ENCODE results near the gene BMAL2.

The BMAL2 gene, protein sequence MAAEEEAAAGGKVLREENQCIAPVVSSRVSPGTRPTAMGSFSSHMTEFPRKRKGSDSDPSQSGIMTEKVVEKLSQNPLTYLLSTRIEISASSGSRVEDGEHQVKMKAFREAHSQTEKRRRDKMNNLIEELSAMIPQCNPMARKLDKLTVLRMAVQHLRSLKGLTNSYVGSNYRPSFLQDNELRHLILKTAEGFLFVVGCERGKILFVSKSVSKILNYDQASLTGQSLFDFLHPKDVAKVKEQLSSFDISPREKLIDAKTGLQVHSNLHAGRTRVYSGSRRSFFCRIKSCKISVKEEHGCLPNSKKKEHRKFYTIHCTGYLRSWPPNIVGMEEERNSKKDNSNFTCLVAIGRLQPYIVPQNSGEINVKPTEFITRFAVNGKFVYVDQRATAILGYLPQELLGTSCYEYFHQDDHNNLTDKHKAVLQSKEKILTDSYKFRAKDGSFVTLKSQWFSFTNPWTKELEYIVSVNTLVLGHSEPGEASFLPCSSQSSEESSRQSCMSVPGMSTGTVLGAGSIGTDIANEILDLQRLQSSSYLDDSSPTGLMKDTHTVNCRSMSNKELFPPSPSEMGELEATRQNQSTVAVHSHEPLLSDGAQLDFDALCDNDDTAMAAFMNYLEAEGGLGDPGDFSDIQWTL

DNA sequence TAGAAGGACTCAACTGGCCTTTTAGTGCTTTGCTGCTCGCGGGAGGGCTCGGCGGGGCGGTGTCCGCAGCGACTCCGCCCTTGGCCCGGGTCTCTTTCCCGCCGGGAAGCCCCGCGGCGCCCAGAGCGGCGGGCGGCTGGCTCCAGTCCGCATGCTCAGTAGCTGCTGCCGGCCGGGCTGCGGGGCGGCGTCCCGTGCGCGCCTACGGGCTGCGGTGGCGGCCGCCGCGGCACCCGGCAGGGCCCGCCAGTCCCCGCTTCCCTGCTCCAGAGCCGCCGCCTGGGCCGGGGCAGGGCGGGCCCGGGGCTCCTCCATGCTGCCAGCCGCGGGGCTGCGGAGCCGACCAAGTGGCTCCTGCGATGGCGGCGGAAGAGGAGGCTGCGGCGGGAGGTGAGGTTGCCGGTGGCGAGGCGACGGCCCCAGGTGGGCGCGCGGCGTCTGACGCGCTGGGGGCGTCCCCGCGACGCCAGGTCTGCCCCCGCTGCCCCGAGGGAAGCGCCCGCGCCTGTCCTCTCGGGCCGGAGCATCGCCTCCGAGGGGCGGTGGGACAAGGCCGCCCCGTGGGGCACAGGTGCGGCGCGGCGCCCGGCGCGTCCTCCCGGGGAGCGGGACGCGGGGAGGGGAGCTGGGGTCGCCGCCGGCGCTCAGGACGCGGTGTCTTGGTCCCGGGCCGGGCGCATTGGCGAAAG is at the start of gene BMAL2:
TSS of gene BMAL2 (plus strand) at position 123 of the 689 bp plus-strand sequence. CDS start at position 360, 237 bp downstream.
- H3K27ac ChIP-seq (ENCODE audit: low read depth, low read length) = no peak within 1 kb of the TSS
- H3K27me3 ChIP-seq (ENCODE audit: control insufficient read depth, insufficient read depth, low read length) = peaks cover 38% of the 10 kb centered on the region
- peak within 1 kb of the TSS; percentile 70 for H3K9ac ChIP-seq (ENCODE audit: low read length)
- no peaks in the 10 kb centered on the region for H3K36me3 ChIP-seq (ENCODE audit: control insufficient read depth, insufficient read depth, low read length)
- peak within 1 kb of the TSS; percentile 64 for H3K4me3 ChIP-seq (ENCODE audit: low read depth, low read length)
- H3K9me3 ChIP-seq (ENCODE audit: control insufficient read depth, insufficient read depth, low read depth, low read length) = no peaks in the 10 kb centered on the region
- H3K4me1 ChIP-seq (ENCODE audit: control insufficient read depth, insufficient read depth, low read length) = peaks cover 14% of the 10 kb centered on the region

DNA sequence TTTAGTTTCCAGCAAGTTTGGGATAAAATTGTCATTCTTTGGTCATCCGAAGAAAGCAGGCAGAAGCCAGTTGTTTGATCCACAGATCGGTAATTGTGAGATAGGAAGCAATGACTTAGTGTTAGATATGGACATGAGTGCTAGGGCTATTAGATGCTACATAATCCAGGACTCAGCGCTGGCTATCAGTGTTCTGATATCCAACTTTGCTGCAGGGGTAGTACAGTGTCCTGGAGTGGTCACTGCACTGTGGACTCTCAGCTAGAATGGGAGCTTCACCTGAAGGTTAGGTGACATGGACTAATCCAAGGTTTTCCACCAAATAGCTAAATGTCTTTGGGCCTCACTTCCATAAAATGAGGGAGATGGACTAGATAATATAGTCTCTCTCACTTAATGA is 48.6 kb upstream of the BMAL2 start:
- Histone ChIP-seq H3K27ac (ENCODE audit: low read depth, low read length) (no peak overlapping the region), H3K9me3 (ENCODE audit: control insufficient read depth, insufficient read depth, low read depth, low read length) (no peaks in the 10 kb centered on the region), H3K9ac (ENCODE audit: low read length) (no peak overlapping the region), H3K4me3 (ENCODE audit: low read depth, low read length) (no peak overlapping the region), H3K27me3 (ENCODE audit: control insufficient read depth, insufficient read depth, low read length) (no peaks in the 10 kb centered on the region), H3K36me3 (ENCODE audit: control insufficient read depth, insufficient read depth, low read length) (no peaks in the 10 kb centered on the region), H3K4me1 (ENCODE audit: control insufficient read depth, insufficient read depth, low read length) (peaks cover 12% of the 10 kb centered on the region; the same call in 1 of the 2 replicates)

DNA sequence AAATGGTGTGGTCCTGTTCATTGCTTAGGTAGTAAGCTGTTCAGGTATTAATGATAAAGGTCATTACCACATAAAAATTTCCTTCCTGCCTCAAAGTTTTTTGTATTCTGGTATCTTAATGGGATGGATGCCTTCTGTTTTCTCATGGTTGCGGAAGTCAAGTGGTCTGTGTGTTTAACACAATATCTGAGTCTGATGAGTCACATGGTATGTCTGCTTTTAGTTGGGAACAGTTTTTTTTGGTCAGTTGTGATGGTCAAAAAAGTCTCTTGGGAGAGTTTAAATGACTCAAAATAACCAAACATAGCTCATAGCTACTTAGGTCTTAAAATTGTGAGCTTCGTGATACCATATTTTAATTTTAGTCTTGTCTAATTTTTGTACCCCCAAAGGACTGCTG is 47.9 kb upstream of the BMAL2 start:
- Histone ChIP-seq H3K27me3 (ENCODE audit: control insufficient read depth, insufficient read depth, low read length) (no peaks in the 10 kb centered on the region), H3K9ac (ENCODE audit: low read length) (no peak overlapping the region), H3K4me1 (ENCODE audit: control insufficient read depth, insufficient read depth, low read length) (peaks cover 15% of the 10 kb centered on the region; the same call in 1 of the 2 replicates), H3K4me3 (ENCODE audit: low read depth, low read length) (no peak overlapping the region), H3K27ac (ENCODE audit: low read depth, low read length) (no peak overlapping the region), H3K36me3 (ENCODE audit: control insufficient read depth, insufficient read depth, low read length) (no peaks in the 10 kb centered on the region), H3K9me3 (ENCODE audit: control insufficient read depth, insufficient read depth, low read depth, low read length) (no peaks in the 10 kb centered on the region)

DNA sequence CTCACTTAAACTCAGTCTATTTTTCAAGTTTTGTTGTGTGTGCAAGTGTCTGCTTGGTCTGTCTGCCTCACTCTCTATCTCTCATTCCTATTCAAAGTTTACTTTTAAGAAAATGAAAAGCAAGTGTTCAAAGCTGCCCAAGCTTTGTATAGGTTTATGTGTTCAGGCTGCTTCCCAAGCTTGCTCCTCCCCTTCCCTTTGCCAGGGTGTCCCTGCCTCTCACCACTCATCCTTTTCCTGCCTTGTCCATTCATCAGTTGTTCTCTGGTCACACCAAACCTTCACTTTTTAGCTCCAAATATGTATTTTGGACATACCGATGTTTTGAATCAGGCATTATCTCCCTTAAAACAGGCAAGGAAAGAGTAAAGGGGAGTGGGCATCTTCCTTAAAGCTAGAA is 47.2 kb upstream of the BMAL2 start:
- Histone ChIP-seq H3K27ac (ENCODE audit: low read depth, low read length) (no peak overlapping the region), H3K9me3 (ENCODE audit: control insufficient read depth, insufficient read depth, low read depth, low read length) (no peaks in the 10 kb centered on the region), H3K36me3 (ENCODE audit: control insufficient read depth, insufficient read depth, low read length) (no peaks in the 10 kb centered on the region), H3K27me3 (ENCODE audit: control insufficient read depth, insufficient read depth, low read length) (no peaks in the 10 kb centered on the region), H3K4me1 (ENCODE audit: control insufficient read depth, insufficient read depth, low read length) (peaks cover 21% of the 10 kb centered on the region), H3K4me3 (ENCODE audit: low read depth, low read length) (no peak overlapping the region), H3K9ac (ENCODE audit: low read length) (no peak overlapping the region)

DNA sequence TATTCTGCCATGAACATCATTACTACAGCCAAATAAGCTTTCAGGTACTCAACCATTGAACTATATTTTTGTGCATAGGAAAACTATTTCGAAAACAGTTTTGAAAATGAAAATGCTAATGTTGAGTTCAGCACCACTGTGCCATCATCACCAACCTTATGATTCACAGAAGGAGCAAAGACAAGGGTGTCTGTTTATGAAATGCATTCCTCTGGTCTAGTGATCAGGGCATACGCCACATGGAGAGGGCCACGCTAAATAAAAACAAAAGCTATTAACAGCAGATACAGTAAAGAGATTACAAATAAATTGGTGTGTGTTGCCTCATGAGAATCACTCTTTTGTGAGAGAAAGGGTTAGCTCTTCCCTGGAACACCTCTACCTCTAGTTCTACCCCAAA is 43.2 kb upstream of the BMAL2 start:
- Histone ChIP-seq H3K9me3 (ENCODE audit: control insufficient read depth, insufficient read depth, low read depth, low read length) (no peaks in the 10 kb centered on the region), H3K9ac (ENCODE audit: low read length) (no peak overlapping the region), H3K36me3 (ENCODE audit: control insufficient read depth, insufficient read depth, low read length) (no peaks in the 10 kb centered on the region), H3K4me3 (ENCODE audit: low read depth, low read length) (no peak overlapping the region), H3K27ac (ENCODE audit: low read depth, low read length) (peak overlapping the region; percentile 46; the same call in 1 of the 2 replicates), H3K27me3 (ENCODE audit: control insufficient read depth, insufficient read depth, low read length) (no peaks in the 10 kb centered on the region), H3K4me1 (ENCODE audit: control insufficient read depth, insufficient read depth, low read length) (peaks cover 38% of the 10 kb centered on the region)

DNA sequence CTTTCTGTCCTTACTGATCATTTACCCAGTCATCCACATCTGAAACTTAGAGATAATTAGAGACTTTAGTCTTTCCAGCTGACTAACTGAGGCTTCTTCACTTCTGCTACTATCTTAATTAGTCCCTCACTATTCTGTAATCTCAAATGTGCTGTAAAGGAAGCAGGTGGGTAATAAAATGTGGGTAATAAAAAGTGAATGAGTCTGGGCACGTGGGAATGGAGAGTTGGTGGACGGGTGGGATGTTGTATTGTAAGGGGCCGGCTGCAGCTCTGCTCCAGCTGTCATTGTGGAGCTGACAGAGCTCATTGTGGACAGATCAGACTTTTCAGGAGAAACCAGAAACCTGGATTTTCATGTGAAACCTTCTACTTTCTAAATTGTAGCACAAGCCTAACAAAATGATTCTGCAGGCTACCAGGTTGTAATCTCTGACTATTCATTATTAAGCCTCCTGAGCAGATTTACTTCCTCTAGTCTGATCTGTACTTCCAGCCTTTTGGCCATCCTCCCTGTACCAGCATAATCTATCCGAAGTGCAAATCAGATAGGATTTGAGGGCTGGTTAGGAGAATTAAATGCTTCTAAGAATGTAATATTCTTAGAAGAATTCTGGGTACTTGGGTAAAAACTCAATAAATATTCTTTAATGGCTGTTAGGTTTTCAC is 42.0 kb upstream of the BMAL2 start:
- Histone ChIP-seq H3K9me3 (ENCODE audit: control insufficient read depth, insufficient read depth, low read depth, low read length) (no peaks in the 10 kb centered on the region), H3K27me3 (ENCODE audit: control insufficient read depth, insufficient read depth, low read length) (no peaks in the 10 kb centered on the region), H3K36me3 (ENCODE audit: control insufficient read depth, insufficient read depth, low read length) (no peaks in the 10 kb centered on the region), H3K9ac (ENCODE audit: low read length) (no peak overlapping the region), H3K27ac (ENCODE audit: low read depth, low read length) (no peak overlapping the region), H3K4me3 (ENCODE audit: low read depth, low read length) (no peak overlapping the region), H3K4me1 (ENCODE audit: control insufficient read depth, insufficient read depth, low read length) (peaks cover 34% of the 10 kb centered on the region)

DNA sequence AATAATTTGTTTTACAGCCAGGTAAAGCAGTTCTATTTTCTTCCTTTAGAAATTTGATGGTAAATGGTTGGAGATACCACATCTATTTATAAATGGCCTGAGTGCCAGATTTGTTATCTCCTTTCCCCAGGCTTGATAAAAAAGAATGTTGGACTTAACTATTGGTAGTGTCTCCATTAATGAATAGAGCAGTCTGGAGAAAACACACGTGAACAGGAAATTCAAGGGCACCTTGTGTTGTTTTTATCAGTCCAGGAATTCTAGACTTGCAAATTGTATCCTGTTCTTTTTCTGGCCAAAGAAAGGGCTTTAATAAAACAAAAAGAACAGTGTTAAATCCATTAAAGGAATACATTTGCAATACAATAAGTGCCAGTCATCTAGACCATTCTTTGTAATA is 40.8 kb upstream of the BMAL2 start:
- Histone ChIP-seq H3K4me1 (ENCODE audit: control insufficient read depth, insufficient read depth, low read length) (peaks cover 29% of the 10 kb centered on the region), H3K9me3 (ENCODE audit: control insufficient read depth, insufficient read depth, low read depth, low read length) (no peaks in the 10 kb centered on the region), H3K4me3 (ENCODE audit: low read depth, low read length) (0 out of 2 replicates have a peak overlapping the region, but pooled peaks have one; percentile 18), H3K27me3 (ENCODE audit: control insufficient read depth, insufficient read depth, low read length) (no peaks in the 10 kb centered on the region), H3K27ac (ENCODE audit: low read depth, low read length) (0 out of 2 replicates have a peak overlapping the region, but pooled peaks have one; percentile 59), H3K9ac (ENCODE audit: low read length) (no peak overlapping the region), H3K36me3 (ENCODE audit: control insufficient read depth, insufficient read depth, low read length) (no peaks in the 10 kb centered on the region)

DNA sequence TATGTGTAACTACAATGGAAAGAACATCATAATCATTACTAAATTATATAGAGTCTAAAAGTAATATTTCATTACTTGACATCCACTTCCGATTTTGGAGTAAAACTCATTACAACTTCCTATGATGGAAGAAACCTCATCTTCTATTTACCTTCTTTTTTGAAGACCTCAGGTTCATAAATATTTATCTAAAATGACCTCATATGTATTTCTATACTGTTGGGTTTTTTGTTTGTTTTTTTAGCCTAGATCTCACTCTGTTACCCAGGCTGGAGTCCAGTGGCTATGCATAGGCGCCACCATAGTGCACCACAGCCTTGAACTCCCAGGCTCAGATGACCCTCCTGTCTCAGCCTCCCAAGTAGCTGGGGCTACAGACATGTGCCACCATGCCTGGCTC is 39.9 kb upstream of the BMAL2 start:
- peaks cover 29% of the 10 kb centered on the region for H3K4me1 ChIP-seq (ENCODE audit: control insufficient read depth, insufficient read depth, low read length)
- H3K27ac ChIP-seq (ENCODE audit: low read depth, low read length) = no peak overlapping the region
- no peaks in the 10 kb centered on the region for H3K27me3 ChIP-seq (ENCODE audit: control insufficient read depth, insufficient read depth, low read length)
- H3K9ac ChIP-seq (ENCODE audit: low read length) = no peak overlapping the region
- peaks cover 2% of the 10 kb centered on the region; the same call in 1 of the 2 replicates for H3K36me3 ChIP-seq (ENCODE audit: control insufficient read depth, insufficient read depth, low read length)
- no peaks in the 10 kb centered on the region for H3K9me3 ChIP-seq (ENCODE audit: control insufficient read depth, insufficient read depth, low read depth, low read length)
- H3K4me3 ChIP-seq (ENCODE audit: low read depth, low read length) = no peak overlapping the region

DNA sequence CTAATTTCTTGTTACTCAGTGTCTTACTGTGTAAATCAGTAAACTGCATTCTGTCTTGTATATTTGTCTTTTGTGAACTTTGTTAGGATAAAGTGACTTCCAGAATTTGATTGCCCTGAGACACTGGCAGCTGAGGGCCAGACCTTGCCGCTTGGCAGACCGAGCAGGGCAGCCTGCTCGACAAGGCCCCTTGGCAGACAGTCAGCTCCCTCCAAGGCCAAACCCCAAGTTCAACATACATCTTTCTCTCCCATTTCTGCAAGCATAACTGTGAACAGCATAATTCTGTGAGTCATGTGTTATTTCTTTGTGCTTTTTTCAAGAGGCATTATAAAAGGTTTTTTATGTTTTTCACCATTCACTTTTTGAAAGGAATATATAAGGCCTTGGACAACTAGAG is 39.2 kb upstream of the BMAL2 start:
- H3K4me3 ChIP-seq (ENCODE audit: low read depth, low read length) = no peak overlapping the region
- peaks cover 29% of the 10 kb centered on the region for H3K4me1 ChIP-seq (ENCODE audit: control insufficient read depth, insufficient read depth, low read length)
- H3K9me3 ChIP-seq (ENCODE audit: control insufficient read depth, insufficient read depth, low read depth, low read length) = no peaks in the 10 kb centered on the region
- H3K27ac ChIP-seq (ENCODE audit: low read depth, low read length) = 0 out of 2 replicates have a peak overlapping the region, but pooled peaks have one; percentile 18
- peaks cover 7% of the 10 kb centered on the region; the same call in 1 of the 2 replicates for H3K36me3 ChIP-seq (ENCODE audit: control insufficient read depth, insufficient read depth, low read length)
- no peaks in the 10 kb centered on the region for H3K27me3 ChIP-seq (ENCODE audit: control insufficient read depth, insufficient read depth, low read length)
- H3K9ac ChIP-seq (ENCODE audit: low read length) = no peak overlapping the region

DNA sequence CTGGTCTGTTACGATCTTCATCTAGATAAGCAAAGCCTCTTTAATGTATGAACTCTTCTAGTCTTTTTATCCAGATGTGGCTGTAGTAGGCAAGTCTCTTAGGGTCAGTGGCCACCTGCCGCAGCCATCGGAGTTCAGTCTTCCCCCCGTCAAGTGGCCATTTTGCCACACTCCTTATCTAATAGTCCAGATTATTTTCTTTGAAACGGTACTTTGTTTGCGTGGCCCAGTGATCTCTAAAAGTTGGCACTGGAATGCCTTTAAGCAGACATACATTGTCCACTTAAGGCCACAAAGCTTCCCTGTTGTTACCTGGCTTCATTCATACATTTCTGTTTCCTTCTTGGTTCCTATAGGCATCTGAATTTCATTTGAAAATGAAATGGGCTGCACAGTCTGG is 36.0 kb upstream of the BMAL2 start:
- no peak overlapping the region for H3K9ac ChIP-seq (ENCODE audit: low read length)
- no peak overlapping the region for H3K4me3 ChIP-seq (ENCODE audit: low read depth, low read length)

More for the DNA sequence above, 36.0 kb upstream of the BMAL2 start:
- Histone ChIP-seq H3K27me3 (ENCODE audit: control insufficient read depth, insufficient read depth, low read length) (no peaks in the 10 kb centered on the region), H3K36me3 (ENCODE audit: control insufficient read depth, insufficient read depth, low read length) (peaks cover 15% of the 10 kb centered on the region), H3K4me1 (ENCODE audit: control insufficient read depth, insufficient read depth, low read length) (peaks cover 4% of the 10 kb centered on the region), H3K27ac (ENCODE audit: low read depth, low read length) (no peak overlapping the region), H3K9me3 (ENCODE audit: control insufficient read depth, insufficient read depth, low read depth, low read length) (no peaks in the 10 kb centered on the region)
